HG03469 (cell line): ENCODE measurements around the gene KCNK1.
"Not testable (repeated sequence)": the region's sequence is repeated elsewhere in the genome, so short reads cannot be mapped to it uniquely, and the experiment has no call there.

ENCODE experiments used
- ATAC-seq: cut with Tn5 transposase; IDR thresholded peaks from one replicate; pipeline ENCODE4 v1.9.1; 2021; ENCODE audit warnings: mild to moderate bottlenecking, moderate library complexity, moderate number of reproducible peaks; ENCODE audit not compliant: unreplicated experiment

The KCNK1 gene

DNA sequence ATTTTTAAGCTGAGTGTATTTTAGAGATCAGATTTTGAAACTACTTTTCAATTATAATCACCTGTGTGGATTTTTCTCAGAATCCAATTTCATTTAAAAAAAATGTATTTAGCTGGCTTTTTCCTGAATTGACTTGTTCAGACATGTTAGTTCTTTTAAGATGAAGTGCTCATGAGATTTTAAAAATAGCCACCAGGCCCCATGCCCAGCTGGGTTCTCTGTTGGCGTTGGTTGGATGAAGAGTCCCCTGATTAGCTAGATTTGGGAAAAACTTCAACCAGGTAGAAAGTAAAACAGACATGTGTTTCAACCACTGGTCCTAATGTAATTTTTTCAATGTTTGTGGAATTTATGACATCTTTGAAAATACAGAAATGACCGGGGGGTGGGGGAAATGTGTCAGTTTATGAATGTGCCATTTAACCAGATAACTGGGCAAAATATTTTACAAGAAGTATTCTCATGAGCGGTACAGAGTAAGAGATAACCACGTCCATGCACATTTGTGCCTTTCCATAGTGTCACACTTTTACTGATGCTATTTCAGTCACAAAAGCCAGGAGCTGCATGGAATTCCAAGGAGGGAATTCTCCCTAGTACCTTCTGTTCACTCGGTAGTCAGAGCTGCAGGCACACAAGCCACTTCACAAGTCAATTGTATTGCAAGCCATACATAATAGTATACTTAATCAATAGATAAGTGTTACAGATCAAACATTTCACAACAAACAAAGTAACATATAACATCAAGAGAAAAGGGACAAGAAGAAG, 51.1 kb downstream of the KCNK1 start:
- ATAC-seq = no peak

GRCh38 chr1:233665575-233666270, 51.8 kb downstream of the KCNK1 start:
- no peak for ATAC-seq

DNA sequence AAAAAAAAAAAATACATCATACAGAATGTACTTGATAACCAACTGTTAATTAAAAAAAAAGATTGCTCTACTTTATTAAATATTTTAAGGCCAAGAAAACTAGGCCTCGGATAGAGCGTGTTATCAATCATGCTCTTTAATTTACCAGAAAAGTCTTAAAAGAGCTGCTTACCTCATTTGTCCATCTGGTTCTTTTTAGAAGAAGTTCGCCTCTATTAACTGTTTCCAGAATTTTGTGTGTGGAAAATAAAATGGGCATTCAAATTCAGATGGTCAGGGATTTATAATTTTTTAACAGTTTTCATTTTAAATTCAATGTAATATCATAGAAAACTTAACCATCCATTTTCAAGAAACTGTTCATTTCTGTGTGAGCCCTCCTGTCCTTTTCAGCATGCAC, 53.8 kb downstream of the KCNK1 start:
- no peak for ATAC-seq

DNA sequence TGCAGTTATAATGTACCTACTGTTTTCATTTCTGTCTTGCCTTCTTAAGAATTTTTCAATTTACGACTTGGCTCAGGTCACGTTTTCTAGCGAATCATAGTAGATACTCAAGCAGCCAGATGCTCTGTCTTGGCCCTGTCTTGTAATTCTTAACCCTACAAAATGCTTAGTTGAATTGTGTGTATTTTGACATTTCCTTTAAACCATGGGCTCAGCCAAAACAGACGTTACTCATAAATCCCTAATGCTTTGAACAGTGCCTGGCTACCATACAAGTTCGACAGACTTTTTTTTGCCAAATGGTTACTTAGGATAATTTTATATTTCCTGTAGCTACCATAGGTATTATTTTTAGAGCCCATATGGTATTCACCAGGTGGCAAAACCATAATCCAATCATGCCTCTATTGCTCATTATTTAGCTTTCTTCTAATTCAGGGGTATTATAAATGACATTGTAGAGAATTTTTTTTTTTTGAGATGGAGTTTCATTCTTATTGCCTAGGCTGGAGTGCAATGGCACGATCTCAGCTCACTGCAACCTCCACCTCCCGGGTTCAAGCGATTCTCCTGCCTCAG, 54.3 kb downstream of the KCNK1 start:
- ATAC-seq = no peak

DNA sequence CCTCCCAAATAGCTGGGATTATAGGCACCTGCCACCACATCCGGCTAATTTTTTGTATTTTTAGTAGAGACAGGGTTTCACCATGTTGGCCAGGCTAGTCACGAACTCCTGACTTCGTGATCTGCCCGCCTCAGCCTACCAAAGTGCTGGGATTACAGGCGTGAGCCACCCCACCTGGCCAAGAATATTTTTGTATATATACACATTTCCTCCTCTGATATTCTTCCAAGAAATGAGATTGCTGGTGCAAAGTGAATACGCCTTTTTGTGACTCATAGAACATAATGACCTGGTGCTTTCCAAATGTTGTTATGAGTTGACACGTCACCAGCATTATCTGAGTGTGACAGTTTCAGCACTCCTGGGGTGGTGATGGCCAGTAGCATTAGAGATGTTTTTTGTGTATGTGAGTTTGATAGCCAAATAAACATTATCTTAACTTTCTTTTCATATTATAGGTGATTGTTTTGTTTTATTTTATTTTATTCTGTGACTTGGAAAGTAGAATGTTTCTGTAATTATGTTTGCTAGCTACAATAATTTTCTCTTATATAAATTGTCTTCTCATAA, 54.9 kb downstream of the KCNK1 start:
- ATAC-seq = no peak

- ATAC-seq = not testable (repeated sequence)
Measured at GRCh38 chr1:233670363-233670762, 56.5 kb downstream of the KCNK1 start.

DNA sequence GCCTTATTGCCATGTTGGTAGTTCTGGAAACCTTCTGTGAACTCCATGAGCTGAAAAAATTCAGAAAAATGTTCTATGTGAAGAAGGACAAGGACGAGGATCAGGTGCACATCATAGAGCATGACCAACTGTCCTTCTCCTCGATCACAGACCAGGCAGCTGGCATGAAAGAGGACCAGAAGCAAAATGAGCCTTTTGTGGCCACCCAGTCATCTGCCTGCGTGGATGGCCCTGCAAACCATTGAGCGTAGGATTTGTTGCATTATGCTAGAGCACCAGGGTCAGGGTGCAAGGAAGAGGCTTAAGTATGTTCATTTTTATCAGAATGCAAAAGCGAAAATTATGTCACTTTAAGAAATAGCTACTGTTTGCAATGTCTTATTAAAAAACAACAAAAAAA, 57.4 kb downstream of the KCNK1 start:
- ATAC-seq = no peak

DNA sequence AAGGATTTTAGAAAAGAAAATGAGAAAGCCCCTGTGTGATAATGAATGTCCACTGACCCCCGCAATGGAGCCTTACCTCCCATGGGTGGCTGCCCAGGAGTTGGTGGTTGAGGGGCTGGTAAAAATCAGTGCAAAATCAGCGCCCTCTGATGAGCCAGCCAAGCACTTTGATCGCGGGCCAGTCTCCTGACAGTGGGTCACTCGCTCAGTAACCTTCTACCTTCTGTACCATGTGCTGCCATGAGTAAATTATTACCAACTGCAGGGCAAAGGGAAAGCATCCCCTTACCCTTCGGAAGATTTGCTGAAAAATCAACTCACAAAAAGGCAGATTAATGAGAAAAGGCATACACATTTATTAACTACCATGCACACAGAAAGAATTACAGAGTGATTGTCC, 58.8 kb downstream of the KCNK1 start:
- ATAC-seq = no peak

DNA sequence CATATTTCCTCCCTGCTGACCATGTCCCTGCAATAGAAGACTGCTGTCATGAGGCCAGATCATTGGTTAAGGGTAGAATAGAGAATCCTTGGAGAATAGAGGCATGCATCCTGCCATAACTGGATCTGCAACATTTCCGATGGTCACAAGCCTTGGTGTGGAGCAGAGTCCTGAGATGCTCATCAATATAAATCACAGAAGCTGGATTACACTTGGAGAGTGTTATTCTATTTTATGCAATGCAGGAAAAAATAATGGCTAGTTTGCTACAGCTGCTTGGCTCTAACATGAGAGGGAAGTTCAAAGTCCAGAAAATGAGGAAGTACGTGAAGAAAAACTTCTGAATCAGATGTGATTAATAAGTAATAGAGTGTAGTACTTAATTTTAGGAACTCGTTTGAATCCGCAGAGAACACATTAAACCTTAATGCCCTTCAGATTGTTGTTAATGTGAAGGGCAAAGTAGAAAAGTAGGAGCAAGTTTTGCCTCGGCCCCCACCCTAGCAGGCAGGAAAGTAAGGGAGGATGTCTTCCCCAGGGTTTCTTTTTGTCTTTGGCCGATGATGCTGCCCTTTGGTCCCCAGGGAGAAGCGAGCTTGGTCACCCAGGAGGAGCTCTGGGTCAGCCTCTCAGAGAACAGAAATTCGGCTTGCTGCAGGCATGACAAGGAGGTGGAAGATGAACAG, 59.5 kb downstream of the KCNK1 start:
- ATAC-seq = no peak

- no peak for ATAC-seq
Measured at GRCh38 chr1:233673947-233674431, 60.1 kb downstream of the KCNK1 start.

DNA sequence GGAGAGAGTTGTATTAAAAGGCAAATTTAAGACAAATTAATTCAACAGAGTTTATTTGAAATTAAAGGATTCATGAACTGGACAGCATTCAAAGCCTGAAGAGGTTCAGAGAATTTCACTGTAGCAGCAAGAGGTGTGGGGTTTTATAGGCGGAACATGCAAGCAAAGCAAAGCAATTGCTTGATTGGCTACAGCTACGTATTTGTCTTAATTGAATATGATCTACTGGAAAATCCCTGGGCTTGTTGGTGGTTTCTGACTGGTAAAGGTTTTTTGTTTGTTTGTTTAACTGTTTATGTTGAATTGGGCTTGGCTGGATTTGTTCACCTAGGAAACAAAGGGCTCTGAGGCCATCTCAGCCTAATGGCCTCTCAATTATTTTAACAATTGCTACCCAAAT, 61.5 kb downstream of the KCNK1 start:
- no peak for ATAC-seq

GRCh38 chr1:233675893-233676292, 62.0 kb downstream of the KCNK1 start:
- peak; percentile 64 for ATAC-seq

DNA sequence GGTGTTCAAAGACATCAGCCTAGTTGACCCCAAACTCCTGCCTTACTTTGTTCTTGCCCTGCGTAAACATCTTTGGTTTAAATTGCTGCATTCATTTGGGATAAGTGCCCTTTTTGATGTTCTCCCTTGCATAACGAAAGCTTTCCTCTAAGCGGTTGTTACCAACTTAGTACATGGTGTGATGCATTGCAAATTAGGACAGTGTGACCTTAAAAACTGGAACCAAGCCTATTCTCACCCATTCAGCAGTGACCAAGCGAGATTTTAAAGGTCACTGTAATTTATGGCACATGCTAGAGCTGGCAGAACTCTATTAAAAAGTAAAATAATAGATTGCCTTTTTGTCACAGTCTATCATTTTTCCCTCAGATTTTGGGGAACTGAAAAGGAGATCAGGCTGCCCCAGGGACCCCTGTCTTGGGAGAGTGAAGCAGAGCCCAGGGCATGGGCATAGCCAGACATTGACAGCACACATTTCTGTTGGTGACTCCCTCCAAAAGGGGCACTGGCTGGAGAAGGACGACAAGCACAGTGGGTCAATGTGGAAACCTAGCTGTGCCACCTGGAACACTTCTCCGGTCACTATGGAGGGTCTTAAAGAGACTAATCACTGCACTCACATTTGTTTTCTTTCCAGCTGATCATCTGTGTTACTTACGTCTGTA, 63.9 kb downstream of the KCNK1 start:
- ATAC-seq = no peak

GRCh38 chr1:233679030-233679429, 65.1 kb downstream of the KCNK1 start:
- ATAC-seq = no peak

GRCh38 chr1:233679591-233680373, 65.9 kb downstream of the KCNK1 start:
- no peak for ATAC-seq

- no peak for ATAC-seq
Measured at GRCh38 chr1:233681285-233681684, 67.4 kb downstream of the KCNK1 start.

GRCh38 chr1:233686653-233687052, 72.7 kb downstream of the KCNK1 start:
- ATAC-seq = not testable (repeated sequence)

- ATAC-seq = no peak
Measured at GRCh38 chr1:233689017-233689747, 75.3 kb downstream of the KCNK1 start.

GRCh38 chr1:233689748-233690254, 75.9 kb downstream of the KCNK1 start:
- no peak for ATAC-seq
